SKM-1 treated with dmso at 0.1 percent for 144 hours (cell line): ENCODE data around the gene GPR45.

Source experiments
- DNase-seq: peaks from one replicate; lab custom pipeline; 2025; ENCODE audit not compliant: unreplicated experiment; lab: John Stamatoyannopoulos, UW

The GPR45 gene

DNA sequence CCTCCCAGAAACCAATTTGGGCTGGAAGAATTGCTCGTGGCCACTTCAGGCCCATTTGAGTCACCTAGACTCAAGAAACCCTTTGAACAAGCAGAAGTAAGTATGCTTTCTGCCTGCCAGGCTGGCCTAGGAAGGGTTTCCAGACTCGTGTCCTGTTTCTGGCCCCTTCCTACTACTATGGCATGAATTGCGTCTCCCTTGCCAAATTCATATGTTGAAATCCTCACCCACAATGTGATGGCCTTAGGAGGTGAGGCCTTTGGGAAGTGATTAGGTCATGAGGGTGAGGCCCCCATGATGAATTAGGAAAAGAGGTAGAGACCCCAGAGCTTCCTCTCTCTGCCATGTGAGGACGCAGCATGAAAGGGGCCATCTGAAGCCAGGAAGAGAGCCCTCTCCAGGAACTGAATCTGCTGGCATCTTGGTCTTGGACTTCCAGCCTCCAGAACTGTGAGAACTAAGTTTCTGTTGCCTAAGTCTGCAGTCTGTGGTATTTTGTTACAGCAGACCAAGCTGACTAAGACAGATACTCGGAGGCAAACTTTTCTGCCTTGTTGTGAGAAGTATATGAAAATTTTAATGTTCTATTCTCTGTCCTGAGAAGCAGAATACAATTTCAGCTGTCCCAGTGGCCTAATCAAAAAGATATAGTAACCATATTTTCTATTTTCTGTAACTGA lies 13.1 kb downstream of the GPR45 start:
- peak; percentile 75 for DNase-seq

DNA sequence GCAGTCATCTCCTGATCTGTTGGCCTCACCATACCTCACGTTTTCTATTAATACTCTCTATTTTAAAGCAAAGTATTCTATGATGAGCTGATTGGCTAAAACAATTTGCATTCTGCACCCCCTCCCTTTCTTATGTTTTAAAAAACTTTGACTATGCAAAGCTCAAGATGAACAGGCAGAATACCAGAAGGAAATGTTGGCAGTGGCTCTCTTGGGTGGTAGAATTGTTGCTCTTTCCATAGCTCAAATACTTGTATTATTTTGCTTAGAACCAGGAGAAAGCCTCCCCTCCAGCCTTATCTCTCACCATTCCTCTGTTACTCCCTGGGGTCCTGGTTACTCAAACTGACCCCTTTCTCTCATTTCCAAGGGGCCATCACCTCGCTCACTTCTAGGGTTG lies 14.4 kb downstream of the GPR45 start:
- no peak for DNase-seq

DNA sequence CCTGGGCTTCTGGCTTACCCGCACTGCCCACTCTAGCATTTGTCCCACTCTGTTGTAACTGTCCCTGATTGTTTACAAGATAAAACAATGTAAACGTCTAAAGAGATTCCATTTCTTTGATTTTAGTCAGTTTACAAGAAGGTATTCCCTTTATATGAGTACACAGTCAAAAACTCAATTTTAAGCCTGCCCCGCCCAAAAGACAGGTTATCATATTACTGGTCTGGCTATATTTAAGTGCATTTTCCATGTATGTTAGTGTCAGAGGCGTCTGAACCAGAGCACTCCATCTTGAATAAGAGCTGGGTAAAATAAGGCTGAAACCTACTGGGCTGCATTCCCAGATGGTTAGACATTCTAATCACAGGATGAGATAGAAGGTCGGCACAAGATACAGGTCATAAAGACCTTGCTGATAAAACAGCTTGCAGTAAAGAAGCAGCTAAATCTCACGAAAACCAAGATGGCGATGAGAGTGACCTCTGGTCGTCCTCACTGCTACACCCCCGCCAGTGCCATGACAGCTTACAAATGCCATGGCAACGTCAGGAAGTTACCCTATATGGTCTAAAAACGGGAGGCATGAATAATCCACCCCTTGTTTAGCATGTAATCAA lies 15.0 kb downstream of the GPR45 start:
- no peak for DNase-seq

DNA sequence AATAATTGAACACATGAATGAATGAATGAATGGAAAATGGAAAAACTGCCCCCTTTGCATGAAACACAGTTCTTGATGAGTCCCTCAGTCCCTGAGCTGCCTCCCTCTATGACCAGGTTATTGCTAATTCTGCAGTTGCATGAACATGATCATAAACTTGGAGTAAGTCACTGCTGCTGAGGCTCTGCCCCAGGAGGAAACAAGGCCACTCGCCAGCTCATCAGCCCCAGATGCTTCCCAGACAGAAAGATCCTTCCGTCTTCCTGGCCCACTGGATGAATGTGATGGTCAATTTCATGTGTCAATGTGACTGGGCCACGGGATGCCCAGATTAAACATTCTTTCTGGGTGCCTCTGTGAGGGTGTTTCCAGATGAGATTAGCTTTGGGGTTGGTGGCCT lies 16.4 kb downstream of the GPR45 start:
- no peak for DNase-seq

DNA sequence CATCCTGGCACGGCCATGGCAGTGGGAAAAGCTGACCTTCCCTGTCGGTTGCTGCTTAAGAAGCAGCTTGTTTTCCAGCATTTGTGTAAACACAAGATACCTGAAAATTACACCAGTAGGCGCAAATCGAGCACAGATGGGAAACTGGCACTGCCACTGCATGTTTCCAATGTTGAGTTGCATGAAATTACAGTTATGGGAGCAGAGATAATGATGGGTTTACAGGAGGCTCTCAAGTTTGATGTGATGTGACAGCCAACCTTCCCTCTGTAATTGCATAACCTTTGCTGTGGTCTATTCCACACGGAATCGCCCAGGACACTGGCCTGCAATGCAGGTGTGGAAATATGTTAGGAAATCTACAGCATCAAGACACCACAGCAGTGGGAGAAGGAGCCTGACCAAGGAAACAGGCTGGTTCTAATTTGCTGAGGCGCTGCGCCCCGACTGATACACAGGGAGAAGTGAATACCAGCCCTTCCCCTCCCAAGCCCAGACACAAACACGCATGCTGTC lies 17.4 kb downstream of the GPR45 start:
- DNase-seq: no peak

DNA sequence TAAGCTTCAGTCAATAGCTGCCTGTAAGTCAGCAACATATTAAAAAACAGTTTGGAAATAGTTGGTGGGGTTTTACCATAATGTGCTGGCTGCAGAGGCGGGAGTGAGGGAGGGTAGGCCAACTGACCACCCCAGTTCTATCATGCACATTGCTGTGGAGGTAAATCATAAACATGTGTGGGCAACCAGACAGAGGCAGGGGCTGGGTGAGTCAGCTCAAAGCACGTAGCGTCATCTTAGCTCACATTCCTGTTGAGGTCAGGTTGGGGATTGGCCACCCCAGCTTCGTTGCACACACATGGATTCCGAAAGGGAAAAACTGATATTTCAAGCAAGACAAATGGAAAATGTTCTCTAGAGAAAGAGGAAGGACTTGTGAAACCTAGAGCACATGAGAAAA lies 19.5 kb downstream of the GPR45 start:
- DNase-seq: no peak

DNA sequence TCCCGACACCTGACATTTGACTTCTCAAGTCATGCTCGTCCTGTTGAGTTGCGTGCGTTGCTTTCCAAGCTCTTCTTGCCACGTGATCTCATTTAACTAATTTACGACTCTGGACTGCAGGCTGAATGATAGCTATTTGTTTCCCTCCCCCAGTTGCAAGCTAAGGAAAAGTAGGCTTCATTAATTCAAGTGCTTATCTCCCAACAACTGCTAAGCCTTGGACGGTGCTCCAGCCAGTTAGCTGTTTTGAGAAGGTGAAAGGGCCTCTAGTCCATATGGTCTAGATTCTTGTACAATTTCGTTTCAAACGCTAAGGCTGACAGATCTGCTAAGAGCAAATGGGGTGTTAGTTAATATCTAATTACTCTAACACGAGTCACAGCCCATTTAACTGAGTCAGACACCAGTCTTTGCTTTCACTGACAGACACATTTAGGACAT lies 21.1 kb downstream of the GPR45 start:
- DNase-seq: no peak

DNA sequence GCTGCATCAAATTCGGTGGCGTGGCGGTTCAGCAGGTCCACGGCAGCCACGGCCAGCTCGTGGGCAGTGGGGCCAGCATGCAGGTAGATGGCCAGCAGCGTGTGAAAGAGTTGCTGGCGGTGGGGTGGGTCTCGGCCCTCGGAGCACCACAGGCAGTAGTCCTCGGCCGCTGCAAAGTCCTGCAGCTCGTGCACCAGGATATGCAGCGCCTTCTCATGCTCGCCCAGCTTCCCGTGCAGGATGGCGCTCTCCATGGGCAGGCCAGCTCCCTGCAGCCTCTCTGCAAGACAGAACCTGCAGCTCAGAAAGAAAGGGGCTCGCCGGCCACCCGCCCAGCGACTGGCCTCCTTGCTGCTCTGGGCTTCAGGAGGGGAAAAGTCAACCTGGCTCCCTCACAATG lies 27.9 kb downstream of the GPR45 start:
- DNase-seq: no peak

DNA sequence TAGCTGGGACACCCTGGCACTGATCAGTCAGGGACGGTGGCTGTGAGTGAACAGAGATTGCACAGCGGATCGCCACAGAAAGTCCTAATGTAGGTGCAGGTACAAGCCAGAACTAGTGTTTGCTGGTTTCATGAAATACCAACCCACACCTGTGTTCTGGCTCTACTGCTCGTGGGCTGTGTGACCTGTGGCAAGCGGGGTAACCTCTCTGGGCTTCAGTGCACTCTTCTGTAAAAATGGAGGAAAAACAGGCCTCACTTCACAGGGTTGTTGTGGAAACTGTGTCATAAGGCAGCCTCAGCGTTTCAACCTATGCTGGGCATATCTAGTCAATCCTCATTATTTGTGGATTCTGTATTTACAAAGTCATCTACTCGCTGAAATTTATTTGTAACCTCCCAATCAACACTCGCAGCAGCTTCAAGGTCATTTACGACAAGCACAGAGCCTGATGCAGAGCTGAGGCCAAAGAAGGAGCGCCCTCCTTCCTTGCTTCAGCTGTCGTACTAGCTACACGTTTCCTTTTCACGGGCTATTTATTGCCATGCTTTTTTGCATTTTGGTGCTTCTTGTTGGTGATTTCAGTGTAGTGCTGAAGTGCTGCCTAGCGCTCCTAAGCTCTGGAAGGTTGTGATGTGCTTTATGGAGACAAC lies 30.0 kb downstream of the GPR45 start:
- no peak for DNase-seq

DNA sequence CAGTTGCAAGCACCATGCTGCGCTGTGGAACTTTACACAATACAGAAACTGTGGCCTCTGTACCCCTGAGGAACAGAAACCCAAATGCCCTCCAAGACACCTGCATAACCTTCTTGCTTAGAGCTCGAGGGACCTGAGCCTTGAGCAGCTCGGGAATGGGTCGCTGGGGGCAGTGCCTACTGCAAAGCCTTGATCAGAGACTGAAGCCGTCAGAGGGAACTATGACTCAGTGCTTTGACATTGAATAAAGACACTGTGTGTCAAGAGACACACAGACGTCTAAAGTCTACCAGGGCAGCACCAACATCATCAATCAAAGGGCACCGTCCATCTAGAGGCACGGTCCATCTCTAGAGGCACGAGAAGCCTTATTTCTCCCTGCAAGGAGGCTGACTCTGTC lies 30.6 kb downstream of the GPR45 start:
- DNase-seq: no peak

DNA sequence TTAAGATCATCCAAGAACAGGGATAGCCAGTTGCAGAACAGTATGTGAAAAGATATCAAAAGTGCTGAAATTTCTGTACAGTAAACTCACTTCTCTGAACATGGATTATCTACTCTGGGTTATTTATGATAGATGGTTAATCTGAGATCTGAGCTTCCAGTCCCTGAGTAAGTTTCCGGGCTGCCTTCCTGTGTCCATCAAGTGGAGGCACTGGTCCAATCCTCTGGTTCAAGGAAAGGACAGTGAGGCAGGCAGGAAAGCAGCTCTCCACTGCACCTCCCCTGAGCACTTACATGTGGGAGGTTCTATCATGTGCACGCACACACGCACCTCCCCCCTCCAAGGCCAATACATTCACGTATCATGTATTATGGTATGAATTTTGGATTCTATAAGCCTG lies 32.5 kb downstream of the GPR45 start:
- DNase-seq: no peak

DNA sequence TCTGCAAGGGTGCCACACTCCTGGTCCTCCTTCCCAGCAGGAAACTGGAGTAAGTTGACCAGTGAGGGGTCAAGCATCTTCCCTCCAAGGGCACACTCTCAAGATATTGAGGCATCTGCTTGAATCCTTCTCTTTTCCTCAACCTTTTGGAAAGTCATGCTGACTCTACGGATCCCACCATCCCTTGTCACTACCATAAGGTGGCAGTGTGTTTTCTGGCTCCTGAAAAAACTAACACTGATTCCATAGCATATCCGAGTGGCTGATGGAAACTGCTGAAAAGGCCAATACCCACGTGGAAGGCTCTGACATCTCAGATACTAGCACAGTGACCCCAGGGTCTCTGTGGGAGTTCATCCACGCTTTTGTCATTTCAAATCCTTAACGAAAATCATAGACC lies 37.1 kb downstream of the GPR45 start:
- no peak for DNase-seq

DNA sequence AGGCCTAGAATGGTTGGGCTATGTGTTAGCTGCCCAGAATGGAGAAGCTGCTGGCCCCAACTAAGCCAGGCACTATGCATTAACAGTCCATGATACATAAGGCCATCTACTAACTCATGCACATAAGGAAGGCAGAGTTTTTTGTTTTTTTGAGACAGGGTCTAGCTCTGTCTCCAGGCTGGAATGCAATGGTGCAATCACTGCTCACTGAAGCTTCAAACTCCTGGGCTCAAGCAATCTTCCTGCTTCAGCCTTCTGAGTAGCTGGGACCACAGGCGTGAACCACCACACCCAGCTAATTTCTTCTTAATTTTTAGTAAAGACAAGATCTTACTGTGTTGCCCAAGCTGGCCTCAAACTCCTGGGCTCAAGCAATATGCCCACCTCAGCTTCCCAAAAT lies 37.6 kb downstream of the GPR45 start:
- DNase-seq: no peak

DNA sequence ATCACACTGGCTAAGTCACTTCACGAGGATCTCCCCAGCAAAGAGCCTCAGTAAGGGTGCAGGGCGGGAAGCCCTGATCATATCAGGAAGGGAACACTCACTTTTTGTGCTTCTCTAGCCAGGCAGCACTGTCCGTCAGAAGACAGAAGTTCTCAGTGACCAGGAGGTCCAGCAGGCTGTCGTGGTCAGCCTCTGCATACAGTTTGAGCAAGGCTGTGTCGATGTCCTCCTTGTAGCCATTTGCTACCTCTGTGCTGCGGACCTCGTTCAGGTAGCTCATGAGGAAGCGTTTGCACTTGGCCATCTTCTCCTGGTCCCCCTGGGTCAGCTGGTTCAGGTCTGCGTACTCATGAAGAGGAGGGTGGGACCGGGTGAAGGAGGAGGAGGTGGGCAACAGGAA lies 38.7 kb downstream of the GPR45 start:
- no peak for DNase-seq

DNA sequence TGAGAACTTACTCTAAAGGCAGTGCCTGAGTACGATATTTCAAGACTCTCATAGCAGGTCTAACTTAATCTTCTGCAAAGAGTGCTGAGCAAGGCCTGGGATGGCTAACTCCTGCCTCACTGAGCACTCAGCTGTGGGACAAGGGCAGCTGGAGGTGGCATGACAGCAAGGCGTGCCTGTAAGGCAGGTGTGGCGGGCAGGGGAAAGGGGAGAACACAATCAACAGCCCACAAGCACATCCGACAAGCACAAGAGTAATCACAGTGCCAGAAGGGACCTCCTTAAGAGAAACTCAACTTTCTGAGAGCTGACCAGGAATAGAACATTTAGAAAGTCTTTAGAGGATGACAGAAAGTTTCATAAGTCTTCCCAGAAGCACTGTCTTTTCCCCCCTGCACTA lies 42.0 kb downstream of the GPR45 start:
- no peak for DNase-seq

DNA sequence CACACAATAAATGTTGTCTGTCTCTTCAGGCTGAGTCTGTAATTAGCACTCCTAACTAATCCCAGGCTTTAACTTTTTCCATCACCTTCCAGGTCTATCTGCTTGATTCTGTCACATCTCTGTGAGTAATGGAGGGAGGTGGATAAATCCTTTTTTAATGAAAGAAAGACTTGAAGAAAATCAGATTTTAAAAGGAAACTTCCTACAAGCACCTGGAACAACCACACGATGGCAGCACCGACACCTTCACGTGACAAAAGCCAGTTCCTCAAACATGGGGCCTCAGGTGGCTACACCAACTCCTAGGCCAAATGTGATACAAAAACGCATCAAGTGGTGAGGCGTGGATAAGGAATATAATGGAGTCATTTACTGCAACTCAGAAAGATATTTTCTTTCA lies 46.1 kb downstream of the GPR45 start:
- peak; percentile 38 for DNase-seq

DNA sequence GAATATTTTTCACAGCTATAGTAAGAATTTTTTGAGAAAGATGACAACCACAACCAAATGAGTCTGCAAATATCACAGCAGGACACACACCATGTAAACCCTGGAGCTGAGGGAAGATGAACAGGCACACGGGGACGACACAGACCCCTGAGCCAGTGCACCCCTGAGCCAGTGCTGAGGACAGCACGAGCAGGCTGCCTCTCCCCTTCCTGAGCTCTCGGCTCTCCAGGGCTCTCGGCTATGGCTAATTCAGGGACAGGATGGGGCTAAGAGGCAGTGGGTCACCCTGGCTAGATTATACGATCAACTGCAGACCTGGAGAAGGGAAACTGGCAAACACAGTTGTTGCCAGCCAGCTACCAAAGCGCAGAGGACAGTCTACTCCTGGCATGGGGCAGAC lies 46.6 kb downstream of the GPR45 start:
- DNase-seq: no peak

DNA sequence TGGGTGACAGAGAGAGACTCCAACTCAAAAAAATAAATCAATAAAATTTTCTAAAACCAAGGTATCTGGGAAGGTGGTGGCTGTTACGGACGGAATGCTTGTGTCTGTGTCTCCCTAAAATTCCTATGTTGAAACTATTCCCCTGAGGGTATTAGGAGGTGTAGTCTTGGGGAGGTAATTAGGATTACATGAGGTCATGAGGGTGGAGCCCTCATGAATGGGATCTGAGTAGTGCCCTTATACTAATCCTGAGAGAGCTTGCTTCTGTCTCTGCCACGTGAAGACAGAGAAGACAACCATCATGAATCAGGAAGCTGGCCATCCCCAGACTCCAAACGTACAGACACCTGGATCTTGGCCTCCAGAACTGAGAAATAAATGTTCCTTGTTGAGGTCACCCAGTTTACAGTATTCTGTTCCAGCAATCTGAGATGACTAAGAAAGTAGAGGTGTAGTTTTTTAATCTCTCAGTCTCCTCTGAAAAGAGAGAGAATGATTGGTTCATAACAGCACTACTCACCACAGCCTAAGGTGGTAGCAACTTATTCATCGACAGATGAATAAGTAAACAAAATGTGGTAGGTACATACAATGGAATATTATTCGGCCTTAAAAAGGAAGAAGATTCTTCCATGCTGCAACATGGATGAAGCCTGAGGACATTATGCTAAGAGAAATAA lies 49.6 kb downstream of the GPR45 start:
- no peak for DNase-seq

DNA sequence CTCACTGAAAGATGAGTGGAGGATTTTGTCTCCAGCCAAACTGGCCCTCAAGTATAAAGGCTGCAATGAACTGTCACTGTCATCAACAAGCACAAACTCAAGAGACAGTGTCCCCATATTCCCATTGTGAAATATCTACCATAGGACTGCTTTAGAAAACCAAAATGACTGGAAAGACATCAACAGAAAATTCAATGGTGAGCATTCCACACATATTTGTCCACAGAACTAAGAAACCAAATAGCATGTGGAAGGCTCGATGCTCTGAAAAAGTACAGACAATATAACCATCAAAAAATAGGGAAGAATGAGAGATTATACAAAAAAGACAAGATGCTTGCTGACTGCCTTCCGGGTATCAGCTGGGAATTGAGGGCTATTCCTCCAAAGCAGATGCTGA lies 50.4 kb downstream of the GPR45 start:
- no peak for DNase-seq
